Measurements from ENCODE around the gene GPC3.

DNA sequence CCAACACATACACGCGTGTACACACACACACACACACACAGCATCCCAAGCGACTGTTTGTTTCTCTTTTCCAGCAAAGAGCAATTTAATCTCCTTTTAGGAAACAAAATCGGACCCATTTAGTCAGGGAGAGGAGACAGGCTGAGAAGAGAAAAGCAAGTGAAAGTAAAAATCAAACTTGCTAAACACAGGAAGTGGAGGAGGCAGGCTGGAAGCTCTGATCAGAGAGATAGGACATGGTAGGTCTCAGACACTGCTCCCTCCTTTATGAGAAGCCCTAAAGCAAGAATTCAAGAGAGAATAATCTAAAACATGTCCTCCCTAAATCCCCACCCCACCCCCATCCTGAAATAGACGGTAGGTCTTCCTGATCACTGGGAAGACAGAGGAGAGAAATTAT lies 62.3 kb downstream of the GPC3 start:
- TF ChIP-seq, protein P1, sequence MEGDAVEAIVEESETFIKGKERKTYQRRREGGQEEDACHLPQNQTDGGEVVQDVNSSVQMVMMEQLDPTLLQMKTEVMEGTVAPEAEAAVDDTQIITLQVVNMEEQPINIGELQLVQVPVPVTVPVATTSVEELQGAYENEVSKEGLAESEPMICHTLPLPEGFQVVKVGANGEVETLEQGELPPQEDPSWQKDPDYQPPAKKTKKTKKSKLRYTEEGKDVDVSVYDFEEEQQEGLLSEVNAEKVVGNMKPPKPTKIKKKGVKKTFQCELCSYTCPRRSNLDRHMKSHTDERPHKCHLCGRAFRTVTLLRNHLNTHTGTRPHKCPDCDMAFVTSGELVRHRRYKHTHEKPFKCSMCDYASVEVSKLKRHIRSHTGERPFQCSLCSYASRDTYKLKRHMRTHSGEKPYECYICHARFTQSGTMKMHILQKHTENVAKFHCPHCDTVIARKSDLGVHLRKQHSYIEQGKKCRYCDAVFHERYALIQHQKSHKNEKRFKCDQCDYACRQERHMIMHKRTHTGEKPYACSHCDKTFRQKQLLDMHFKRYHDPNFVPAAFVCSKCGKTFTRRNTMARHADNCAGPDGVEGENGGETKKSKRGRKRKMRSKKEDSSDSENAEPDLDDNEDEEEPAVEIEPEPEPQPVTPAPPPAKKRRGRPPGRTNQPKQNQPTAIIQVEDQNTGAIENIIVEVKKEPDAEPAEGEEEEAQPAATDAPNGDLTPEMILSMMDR (conservative IDR thresholded peaks at IDR 0.05), result no peak
- TF ChIP-seq EZH2 (IDR thresholded peaks at IDR 0.05; ENCODE audit: low read depth), result no peak
